Aorta (tissue), 5 donors: ENCODE measurements around the gene GGT6. TPM values are rescaled to one million over a fixed set of nuclear protein-coding genes. Genes with fewer than 3 reads are reported as not detected.

Source experiments
- ATAC-seq: fragments of 200-7000 bp; cut with Tn5 transposase; one replicate; pipeline ENCODE4 v1.9.1; 2022; ENCODE audit warnings: moderate library complexity; ENCODE audit not compliant: low FRiP score
- DNase-seq, 2 donors: peaks; one replicate each; pipeline ENCODE4 v3.0.0-alpha.2; 2020
- H3K27ac ChIP-seq, 2 donors: one replicate each; pipeline ENCODE4 v1.5.1; 2013; ENCODE audit warnings: low read length in 2 of 2, mild to moderate bottlenecking in 2 of 2, moderate library complexity in 2 of 2, control low read depth in 1 of 2, inconsistent platforms in 1 of 2, low read depth in 1 of 2
- H3K27me3 ChIP-seq, 2 donors: one replicate each; pipeline ENCODE4 v1.6.1; 2013; ENCODE audit warnings: control low read depth in 1 of 2, low read length in 1 of 2, mild to moderate bottlenecking in 1 of 2, moderate library complexity in 1 of 2; ENCODE audit not compliant: insufficient read depth in 2 of 2, control insufficient read depth in 1 of 2
- H3K36me3 ChIP-seq, 2 donors: one replicate each; pipeline ENCODE4 v1.6.1; 2013; ENCODE audit warnings: control low read depth in 1 of 2, low read length in 1 of 2, mild to moderate bottlenecking in 1 of 2; ENCODE audit not compliant: insufficient read depth in 2 of 2, control insufficient read depth in 1 of 2
- H3K4me1 ChIP-seq, 2 donors: one replicate each; pipeline ENCODE4 v1.6.1; 2013; ENCODE audit warnings: low read length in 2 of 2, control low read depth in 1 of 2, mild to moderate bottlenecking in 1 of 2, moderate library complexity in 1 of 2; ENCODE audit not compliant: insufficient read depth in 2 of 2, control insufficient read depth in 1 of 2
- H3K4me3 ChIP-seq, 2 donors: one replicate each; pipeline ENCODE4 v1.5.1; 2013; ENCODE audit warnings: low read length in 2 of 2, control low read depth in 1 of 2, mild to moderate bottlenecking in 1 of 2
- H3K9me3 ChIP-seq: one replicate; pipeline ENCODE4 v1.6.1; 2013; ENCODE audit warnings: mild to moderate bottlenecking, low read length; ENCODE audit not compliant: control insufficient read depth
- WGBS, 2 donors: extraction: QIAGEN DNeasy Blood & Tissue Kit; methylation state at CpG; one replicate each; pipeline ENCODE4 v1.1.7; 2013; 5-methylcytosine and 5-hydroxymethylcytosine counted together
- intact Hi-C, 2 donors: fragments of 100-400 bp; cut with DNase I; formaldehyde crosslinking; loops; one replicate each; pipeline versions ENCODE4 v1.14.2 to v1.15.0; 2022
- polyA plus RNA-seq, 2 donors: library from polyadenylated mRNA; stranded (reverse); fragments of 200-250 nt; gene quantifications; one replicate each; pipeline ENCODE4 v1.2.3, GENCODE V29; 2013
- total RNA-seq, 2 donors: library from RNA; stranded (reverse); fragmentation: NEBNext Ultra II Directional; extraction: Animal tissue kit (Norgen Biotek cat#: 25700); gene quantifications; one replicate each; pipeline ENCODE4 v1.2.1, GENCODE V29; 2021
- donor health status: healthy with polysubstance abuse.
- donor health status: Bipolar disorder and iron deficiency.
- donor health status: DM: no; HTN: no; CAD: no.
- donor health status: DM: no; HTN: no; CAD: no.
- donor health status: DM: yes; HTN: yes; CAD: no.

The GGT6 gene
- total and polyA plus RNA-seq, 4 donors = 3.5 TPM; not detected in 3

- ATAC-seq (no peak), DNase-seq (no peak)
- intact Hi-C loops = no loop called here
- Histone ChIP-seq H3K27ac (no peak overlapping the region), H3K27me3 (no peaks in the 10 kb centered on the region), H3K36me3 (peaks cover 0 to 2% of the 10 kb centered on the region in 2 donors), H3K4me1 (no peaks in the 10 kb centered on the region), H3K4me3 (no peak overlapping the region), H3K9me3 (no peaks in the 10 kb centered on the region)
- 80 to 84% methylated on average over 14 of the region's 14 CpGs for WGBS, 2 donors
Observed at GRCh38 chr17:4540224-4540651, 20.1 kb downstream of the GGT6 start.

- Histone ChIP-seq H3K36me3 (peaks cover 0 to 2% of the 10 kb centered on the region in 2 donors), H3K27me3 (no peaks in the 10 kb centered on the region), H3K27ac (no peak overlapping the region), H3K4me3 (no peak overlapping the region), H3K4me1 (no peaks in the 10 kb centered on the region), H3K9me3 (no peaks in the 10 kb centered on the region)
- 92 to 93% methylated on average over 26 of the region's 26 CpGs for WGBS, 2 donors
- intact Hi-C loops = no loop called here
- DNase-seq (no peak), ATAC-seq (no peak)
Observed at GRCh38 chr17:4539576-4540223, 20.7 kb downstream of the GGT6 start.

GRCh38 chr17:4539025-4539424 is 21.4 kb downstream of the GGT6 start:
- WGBS, 2 donors = 91 to 93% methylated on average over 8 of the region's 8 CpGs
- ATAC-seq = no peak
- Histone ChIP-seq H3K27me3 (no peaks in the 10 kb centered on the region), H3K4me3 (no peak overlapping the region), H3K27ac (no peak overlapping the region), H3K36me3 (peaks cover 0 to 2% of the 10 kb centered on the region in 2 donors), H3K9me3 (no peaks in the 10 kb centered on the region), H3K4me1 (no peaks in the 10 kb centered on the region)
- intact Hi-C loops = no loop called here
- DNase-seq = no peak

- Histone ChIP-seq H3K27ac (no peak overlapping the region), H3K36me3 (peaks cover 0 to 2% of the 10 kb centered on the region in 2 donors), H3K9me3 (no peaks in the 10 kb centered on the region), H3K27me3 (no peaks in the 10 kb centered on the region), H3K4me1 (no peaks in the 10 kb centered on the region), H3K4me3 (no peak overlapping the region)
- ATAC-seq (no peak), DNase-seq (no peak)
- intact Hi-C loops = no loop called here
- 70 to 74% methylated on average over 13 of the region's 13 CpGs for WGBS, 2 donors
Observed at GRCh38 chr17:4538236-4539002, 22.0 kb downstream of the GGT6 start.

- Histone ChIP-seq H3K27ac (peak overlapping the region in 1 of 2 donors; percentile 30), H3K36me3 (peaks cover 0 to 2% of the 10 kb centered on the region in 2 donors), H3K4me1 (no peaks in the 10 kb centered on the region), H3K9me3 (no peaks in the 10 kb centered on the region), H3K27me3 (no peaks in the 10 kb centered on the region), H3K4me3 (no peak overlapping the region)
- intact Hi-C loops = no loop called here
- ATAC-seq (no peak), DNase-seq (no peak)
- 35 to 45% methylated on average over 19 of the region's 19 CpGs for WGBS, 2 donors
Observed at GRCh38 chr17:4537451-4538235, 22.7 kb downstream of the GGT6 start.

- no peaks in the 10 kb centered on the region for H3K9me3 ChIP-seq
- H3K27me3 ChIP-seq = no peaks in the 10 kb centered on the region
- ATAC-seq (peak; percentile 30), DNase-seq (no peak)
- peaks cover 0 to 2% of the 10 kb centered on the region in 2 donors for H3K36me3 ChIP-seq
- peak overlapping the region in 1 of 2 donors; percentile 30 for H3K27ac ChIP-seq
- no peak overlapping the region for H3K4me3 ChIP-seq
- H3K4me1 ChIP-seq = no peaks in the 10 kb centered on the region
- intact Hi-C loops = no loop called here
- WGBS, 2 donors = 48 to 51% methylated on average over 18 of the region's 18 CpGs
Observed at GRCh38 chr17:4536742-4537411, 23.5 kb downstream of the GGT6 start.

GRCh38 chr17:4536259-4536741 is 24.1 kb downstream of the GGT6 start:
- Histone ChIP-seq H3K27me3 (no peaks in the 10 kb centered on the region), H3K27ac (no peak overlapping the region), H3K4me3 (no peak overlapping the region), H3K36me3 (peaks cover 0 to 2% of the 10 kb centered on the region in 2 donors), H3K4me1 (no peaks in the 10 kb centered on the region), H3K9me3 (no peaks in the 10 kb centered on the region)
- 15 to 39% methylated on average over 16 to 19 of the region's 19 CpGs for WGBS, 2 donors
- DNase-seq (no peak), ATAC-seq (no peak)
- intact Hi-C loops = no loop called here

GRCh38 chr17:4535667-4536258 is 24.6 kb downstream of the GGT6 start:
- 36 to 50% methylated on average over 14 to 19 of the region's 19 CpGs for WGBS, 2 donors
- no peak for ATAC-seq
- Histone ChIP-seq H3K36me3 (peaks cover 0 to 2% of the 10 kb centered on the region in 2 donors), H3K27me3 (no peaks in the 10 kb centered on the region), H3K27ac (no peak overlapping the region), H3K4me3 (no peak overlapping the region), H3K9me3 (no peaks in the 10 kb centered on the region), H3K4me1 (no peaks in the 10 kb centered on the region)
- DNase-seq = no peak
- intact Hi-C loops = no loop called here
